G401 (cell line): ENCODE data around the gene MDFIC. TPM values are rescaled to one million over a fixed set of nuclear protein-coding genes. Genes with fewer than 3 reads are reported as not detected.

Experiments used
- DNase-seq: peaks from one replicate; pipeline ENCODE4 v3.0.0-alpha.2; 2015; ENCODE audit warnings: low spot score
- in situ Hi-C: cut with HindIII; loops from 2 replicates; pipeline ENCODE4 v1.10.0; 2016; ENCODE audit warnings: low sequenced_read_pairs, mixed read lengths
- total RNA-seq: library from RNA; depleted of rRNA; stranded (reverse); fragments of >200 nt; shearing (Covaris generic); gene quantifications from 2 replicates; pipeline ENCODE4 v1.2.3, GENCODE V29; 2014

Gene MDFIC
- total RNA-seq, 1 experiment from 2014 or later: not detected

- DNase-seq: no peak
- in situ Hi-C loops: no loop called here
Measured at GRCh38 chr7:115019882-115020605, 98.2 kb downstream of the MDFIC start.

GRCh38 chr7:115023219-115023618, 101.3 kb downstream of the MDFIC start:
- DNase-seq: no peak
- in situ Hi-C loops: no loop called here

- DNase-seq: no peak
- in situ Hi-C loops: no loop called here
Measured at GRCh38 chr7:115024276-115024675, 102.4 kb downstream of the MDFIC start.

GRCh38 chr7:115032715-115033703, 111.1 kb downstream of the MDFIC start:
- in situ Hi-C loops: no loop called here

GRCh38 chr7:115033917-115034459, 112.1 kb downstream of the MDFIC start:
- in situ Hi-C loops: no loop called here
- DNase-seq: no peak

More at GRCh38 chr7:115032715-115033703, 111.1 kb downstream of the MDFIC start:
- DNase-seq: no peak

GRCh38 chr7:115034515-115034914, 112.6 kb downstream of the MDFIC start:
- no peak for DNase-seq
- in situ Hi-C loops: no loop called here

GRCh38 chr7:115037128-115037802, 115.4 kb downstream of the MDFIC start:
- no peak for DNase-seq
- in situ Hi-C loops: no loop called here

GRCh38 chr7:115038158-115038557, 116.3 kb downstream of the MDFIC start:
- DNase-seq: no peak
- in situ Hi-C loops: no loop called here

- in situ Hi-C loops: no loop called here
- DNase-seq: no peak
Measured at GRCh38 chr7:115040057-115040456, 118.2 kb downstream of the MDFIC start.

- no peak for DNase-seq
- in situ Hi-C loops: no loop called here
Measured at GRCh38 chr7:115040495-115040894, 118.6 kb downstream of the MDFIC start.

GRCh38 chr7:115042596-115042995, 120.7 kb downstream of the MDFIC start:
- in situ Hi-C loops: no loop called here
- no peak for DNase-seq

GRCh38 chr7:115043605-115044004, 121.7 kb downstream of the MDFIC start:
- DNase-seq: no peak
- in situ Hi-C loops: no loop called here

GRCh38 chr7:115044224-115044623, 122.3 kb downstream of the MDFIC start:
- in situ Hi-C loops: no loop called here
- no peak for DNase-seq

GRCh38 chr7:115047958-115048720, 126.2 kb downstream of the MDFIC start:
- DNase-seq: no peak
- in situ Hi-C loops: no loop called here

GRCh38 chr7:115052706-115053105, 130.8 kb downstream of the MDFIC start:
- DNase-seq: no peak

GRCh38 chr7:115054478-115055065, 132.7 kb downstream of the MDFIC start:
- in situ Hi-C loops: no loop called here
- no peak for DNase-seq

More at GRCh38 chr7:115052706-115053105, 130.8 kb downstream of the MDFIC start:
- in situ Hi-C loops: no loop called here

GRCh38 chr7:115056019-115056418, 134.1 kb downstream of the MDFIC start:
- DNase-seq: no peak
- in situ Hi-C loops: no loop called here

- no peak for DNase-seq
- in situ Hi-C loops: no loop called here
Measured at GRCh38 chr7:115058726-115059125, 136.8 kb downstream of the MDFIC start.
